LNCaP clone FGC (cell line): ENCODE data around the gene BIN2.
A peak's percentile ranks its signal among the peaks of the same experiment; 100 is the strongest.

Experiments used
- DNase-seq: peaks from one replicate; pipeline ENCODE4 v3.0.0-alpha.2; 2011; ENCODE audit warnings: low read depth
- H3K4me3 ChIP-seq: 2 replicates; pipeline ENCODE4 v1.5.1; 2011; ENCODE audit warnings: mild to moderate bottlenecking, low read depth, low read length, control low read depth
- TF ChIP-seq, protein P1 (sequence below): IDR thresholded peaks from 2 replicates; pipeline ENCODE4 v1.5.1; 2012; ENCODE audit warnings: mild to moderate bottlenecking; ENCODE audit not compliant: control insufficient read depth, insufficient read depth; ENCODE audit errors: extremely low read depth

The BIN2 gene

DNA sequence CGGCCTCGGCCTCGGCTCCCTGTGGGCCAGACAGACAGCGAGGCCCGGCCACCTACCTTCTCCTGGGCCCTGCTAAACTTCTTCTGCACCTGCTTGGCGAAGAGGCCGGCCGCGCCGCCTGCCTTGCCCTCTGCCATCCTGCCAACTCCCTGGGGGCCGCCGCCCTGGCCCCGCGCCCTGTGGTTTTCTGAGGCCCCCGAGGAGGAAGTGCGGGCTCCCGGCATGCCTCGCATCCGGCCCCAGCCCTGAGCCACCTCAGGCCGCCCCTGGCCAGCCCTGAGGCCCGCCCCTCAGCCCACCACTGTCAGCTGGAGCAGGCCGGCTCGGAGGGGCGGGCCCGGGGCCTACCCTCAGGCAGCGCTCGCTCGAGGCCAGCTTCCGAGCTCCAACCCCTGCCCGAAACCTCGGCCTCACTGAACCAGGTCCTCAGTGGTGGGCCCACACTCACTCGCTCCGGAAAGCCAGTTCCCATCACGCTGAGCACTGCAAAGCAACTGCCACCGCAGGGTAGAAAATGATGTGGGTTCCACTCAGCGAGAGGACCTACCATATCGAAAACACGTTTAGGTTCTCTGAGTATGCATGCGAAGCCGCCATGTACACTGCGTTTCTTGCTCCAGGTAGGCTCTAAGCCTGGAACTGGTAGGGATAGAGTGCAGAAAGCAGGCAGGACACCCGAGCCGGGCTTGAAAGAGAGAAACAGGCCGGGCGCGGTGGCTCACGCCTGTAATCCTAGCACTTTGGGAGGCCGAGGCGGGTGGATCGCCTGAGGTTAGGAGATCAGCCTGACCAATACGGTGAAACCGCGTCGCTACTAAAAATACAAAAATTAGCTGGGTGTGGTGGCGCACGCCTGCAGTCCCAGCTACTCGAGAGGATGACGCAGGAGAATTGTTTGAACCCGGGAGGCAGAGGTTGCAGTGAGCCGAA lies at the start of gene BIN2:
TSS of gene BIN2 (minus strand) at position 209 of the 930 bp plus-strand sequence. CDS start at position 137, 72 bp downstream.
- no peak for DNase-seq
- TF ChIP-seq, protein P1, sequence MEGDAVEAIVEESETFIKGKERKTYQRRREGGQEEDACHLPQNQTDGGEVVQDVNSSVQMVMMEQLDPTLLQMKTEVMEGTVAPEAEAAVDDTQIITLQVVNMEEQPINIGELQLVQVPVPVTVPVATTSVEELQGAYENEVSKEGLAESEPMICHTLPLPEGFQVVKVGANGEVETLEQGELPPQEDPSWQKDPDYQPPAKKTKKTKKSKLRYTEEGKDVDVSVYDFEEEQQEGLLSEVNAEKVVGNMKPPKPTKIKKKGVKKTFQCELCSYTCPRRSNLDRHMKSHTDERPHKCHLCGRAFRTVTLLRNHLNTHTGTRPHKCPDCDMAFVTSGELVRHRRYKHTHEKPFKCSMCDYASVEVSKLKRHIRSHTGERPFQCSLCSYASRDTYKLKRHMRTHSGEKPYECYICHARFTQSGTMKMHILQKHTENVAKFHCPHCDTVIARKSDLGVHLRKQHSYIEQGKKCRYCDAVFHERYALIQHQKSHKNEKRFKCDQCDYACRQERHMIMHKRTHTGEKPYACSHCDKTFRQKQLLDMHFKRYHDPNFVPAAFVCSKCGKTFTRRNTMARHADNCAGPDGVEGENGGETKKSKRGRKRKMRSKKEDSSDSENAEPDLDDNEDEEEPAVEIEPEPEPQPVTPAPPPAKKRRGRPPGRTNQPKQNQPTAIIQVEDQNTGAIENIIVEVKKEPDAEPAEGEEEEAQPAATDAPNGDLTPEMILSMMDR: no peak
- no peak within 1 kb of the TSS for H3K4me3 ChIP-seq

DNA sequence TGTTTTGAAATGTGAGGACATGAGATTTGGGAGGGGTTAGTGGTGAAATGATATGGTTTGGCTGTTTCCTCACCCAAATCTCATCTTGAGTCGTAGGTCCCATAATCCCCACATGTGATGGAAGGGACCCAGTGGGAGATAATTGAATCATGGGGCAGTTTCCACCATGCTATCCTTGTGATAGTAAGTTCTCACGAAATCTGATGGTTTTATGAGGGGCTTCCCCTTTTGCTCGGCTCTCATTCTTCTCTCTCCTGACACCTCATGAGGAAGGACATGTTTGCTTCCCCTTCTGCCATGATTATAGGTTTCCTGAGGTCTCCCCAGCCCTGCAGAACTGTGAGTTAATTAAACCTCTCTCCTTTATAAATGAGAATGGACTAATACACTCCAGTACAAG lies 49.2 kb upstream of the BIN2 start:
- H3K4me3 ChIP-seq: no peak overlapping the region
- TF ChIP-seq, protein P1: no peak
- DNase-seq: no peak

DNA sequence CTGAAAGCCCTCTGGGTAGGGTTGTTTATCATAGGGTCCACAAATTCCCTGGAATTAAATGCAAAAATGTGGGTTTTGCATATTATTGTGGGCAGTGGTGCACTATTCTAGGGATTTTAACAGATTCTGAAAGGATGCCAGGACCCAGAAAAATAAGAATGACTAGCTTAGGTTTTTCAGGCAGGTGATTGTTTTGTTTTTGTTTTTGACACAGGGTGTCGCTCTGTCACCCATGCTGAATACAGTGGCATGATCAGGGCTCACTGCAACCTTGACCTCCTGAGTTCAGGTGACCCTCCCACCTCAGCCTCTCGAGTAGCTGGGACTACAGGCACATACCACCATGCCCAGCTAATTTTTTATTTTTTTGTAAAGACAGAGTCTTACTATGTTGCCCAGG lies 48.0 kb upstream of the BIN2 start:
- TF ChIP-seq, protein P1: peak; percentile 29; the same call in 1 of the 2 replicates
- H3K4me3 ChIP-seq: no peak overlapping the region
- DNase-seq: no peak

DNA sequence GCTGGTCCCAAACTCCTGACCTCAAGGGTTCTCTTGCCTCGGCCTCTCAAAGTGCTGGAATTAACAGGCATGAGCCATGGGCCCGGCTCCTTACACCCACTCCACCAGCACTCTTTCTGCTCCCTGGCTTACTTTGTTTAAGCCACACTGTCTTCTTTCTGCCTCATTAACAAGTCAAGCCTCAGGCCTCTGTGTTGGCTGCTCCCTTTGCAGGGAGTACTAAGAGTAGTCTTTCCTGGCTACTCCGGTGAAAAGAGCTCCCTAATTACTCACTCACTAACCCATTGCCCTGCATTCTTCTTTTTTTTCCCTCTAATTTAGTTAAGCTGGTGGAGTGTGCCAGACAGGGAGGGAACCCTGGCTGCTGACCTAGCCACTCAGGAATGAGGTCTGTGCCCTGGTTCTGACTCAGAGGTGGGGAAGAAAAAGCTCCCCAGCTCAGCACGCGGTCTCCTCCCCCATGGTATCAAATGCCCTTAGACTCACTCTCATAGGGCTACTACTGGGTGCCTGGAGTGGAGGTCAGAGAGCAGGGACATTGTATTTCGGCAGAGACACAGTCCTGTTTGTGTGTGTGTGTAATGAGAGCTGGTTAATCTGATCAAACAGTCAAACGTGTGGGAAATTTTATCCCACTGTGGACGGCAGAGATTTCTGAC lies 47.5 kb upstream of the BIN2 start:
- DNase-seq: no peak
- no peak overlapping the region for H3K4me3 ChIP-seq
- TF ChIP-seq, protein P1: no peak

DNA sequence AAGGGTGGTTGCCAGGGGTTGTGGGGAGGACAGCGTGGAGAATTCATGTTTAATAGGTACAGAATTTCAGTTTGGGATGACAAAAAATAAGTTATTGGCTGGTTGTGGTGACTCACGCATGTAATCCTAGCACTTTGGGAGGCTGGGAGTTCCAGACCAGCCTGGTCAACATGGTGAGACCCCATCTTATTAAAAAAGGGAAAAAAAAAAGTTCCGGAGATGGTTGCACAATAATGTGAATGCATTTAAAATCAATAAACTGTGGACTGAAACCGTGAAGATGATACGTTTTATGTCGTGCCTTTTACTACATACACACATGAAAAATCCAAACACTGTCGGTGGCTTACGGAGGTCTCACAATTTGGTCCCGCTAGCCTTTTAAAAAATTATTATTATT lies 46.7 kb upstream of the BIN2 start:
- no peak overlapping the region for H3K4me3 ChIP-seq
- DNase-seq: no peak
- TF ChIP-seq, protein P1: no peak

DNA sequence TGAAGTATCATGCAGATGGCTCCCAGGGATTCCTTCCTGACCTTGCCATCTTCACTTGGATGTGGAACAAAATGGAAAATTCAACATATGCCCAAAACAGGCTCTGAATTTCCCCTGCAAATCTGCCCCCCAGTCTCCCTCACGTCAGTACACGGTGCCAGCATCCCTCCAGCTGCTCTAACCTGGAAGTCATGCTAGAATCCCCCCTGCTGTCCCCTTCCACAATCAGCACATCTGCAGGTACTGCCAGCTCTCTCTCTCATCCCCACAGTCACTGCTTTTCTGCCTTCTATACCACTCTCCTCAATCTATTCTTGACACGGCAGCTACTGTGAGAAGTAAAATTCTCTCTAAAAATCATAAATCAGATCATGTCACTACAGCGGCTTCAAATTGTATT lies 45.6 kb upstream of the BIN2 start:
- H3K4me3 ChIP-seq: no peak overlapping the region
- DNase-seq: no peak
- TF ChIP-seq, protein P1: no peak
